Measurements from ENCODE around the gene NCAPG2.
"Not testable (repeated sequence)": the region's sequence is repeated elsewhere in the genome, so short reads cannot be mapped to it uniquely, and the experiment has no call there.

NCAPG2 gene

DNA sequence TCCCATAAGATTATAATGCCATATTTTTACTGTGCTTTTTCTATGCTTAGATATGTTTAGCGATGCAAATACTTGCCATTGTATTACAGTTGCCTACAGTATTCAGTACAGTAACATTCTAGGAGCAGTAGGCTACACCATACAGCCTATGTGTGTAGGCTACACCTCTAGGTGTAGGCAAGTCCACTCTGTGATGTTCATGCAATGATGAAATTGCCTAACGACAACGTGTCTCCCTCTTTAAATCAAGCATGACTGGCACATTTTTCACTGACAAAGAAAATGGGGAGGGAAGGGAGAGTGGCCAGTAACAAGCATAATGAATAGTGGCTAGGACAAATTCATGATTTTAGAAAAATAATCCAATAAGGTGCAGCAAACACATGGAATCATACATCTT, 1.7 kb downstream of the NCAPG2 start:
- TF ChIP-seq, protein P1, sequence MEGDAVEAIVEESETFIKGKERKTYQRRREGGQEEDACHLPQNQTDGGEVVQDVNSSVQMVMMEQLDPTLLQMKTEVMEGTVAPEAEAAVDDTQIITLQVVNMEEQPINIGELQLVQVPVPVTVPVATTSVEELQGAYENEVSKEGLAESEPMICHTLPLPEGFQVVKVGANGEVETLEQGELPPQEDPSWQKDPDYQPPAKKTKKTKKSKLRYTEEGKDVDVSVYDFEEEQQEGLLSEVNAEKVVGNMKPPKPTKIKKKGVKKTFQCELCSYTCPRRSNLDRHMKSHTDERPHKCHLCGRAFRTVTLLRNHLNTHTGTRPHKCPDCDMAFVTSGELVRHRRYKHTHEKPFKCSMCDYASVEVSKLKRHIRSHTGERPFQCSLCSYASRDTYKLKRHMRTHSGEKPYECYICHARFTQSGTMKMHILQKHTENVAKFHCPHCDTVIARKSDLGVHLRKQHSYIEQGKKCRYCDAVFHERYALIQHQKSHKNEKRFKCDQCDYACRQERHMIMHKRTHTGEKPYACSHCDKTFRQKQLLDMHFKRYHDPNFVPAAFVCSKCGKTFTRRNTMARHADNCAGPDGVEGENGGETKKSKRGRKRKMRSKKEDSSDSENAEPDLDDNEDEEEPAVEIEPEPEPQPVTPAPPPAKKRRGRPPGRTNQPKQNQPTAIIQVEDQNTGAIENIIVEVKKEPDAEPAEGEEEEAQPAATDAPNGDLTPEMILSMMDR (IDR thresholded peaks at IDR 0.05; ENCODE audit: low read depth, low read length, missing control alignments): no peak
- no peak for DNase-seq (ENCODE audit: low read depth)
- H3K4me3 ChIP-seq (ENCODE audit: low read depth, low read length): no peak overlapping the region
- in situ Hi-C loops (cut with HindIII; ENCODE audit: low sequenced_read_pairs): no loop called here

DNA sequence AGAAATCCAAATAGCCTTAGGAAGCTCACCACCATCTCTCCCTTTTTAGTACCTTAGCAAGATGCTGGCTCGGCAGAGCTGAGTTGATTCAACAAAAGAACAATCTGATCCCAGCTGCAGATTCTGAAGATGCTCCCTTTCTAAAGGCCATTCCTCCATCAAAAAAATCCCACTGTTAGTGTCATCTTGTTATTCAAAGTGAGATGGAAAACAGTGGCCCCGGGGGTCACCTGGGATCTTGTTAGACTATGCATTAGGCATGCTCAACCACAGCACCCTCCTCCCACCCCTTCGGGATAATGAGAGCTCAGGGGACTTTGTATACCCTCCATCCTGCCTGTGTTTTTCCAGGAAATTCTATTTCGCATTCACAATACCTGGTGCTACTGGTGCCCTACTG, 2.4 kb downstream of the NCAPG2 start:
- DNase-seq (ENCODE audit: low read depth): no peak
- no peak overlapping the region for H3K4me3 ChIP-seq (ENCODE audit: low read depth, low read length)
- in situ Hi-C loops (cut with HindIII; ENCODE audit: low sequenced_read_pairs): no loop called here
- TF ChIP-seq, protein P1 (IDR thresholded peaks at IDR 0.05; ENCODE audit: low read depth, low read length, missing control alignments): no peak

DNA sequence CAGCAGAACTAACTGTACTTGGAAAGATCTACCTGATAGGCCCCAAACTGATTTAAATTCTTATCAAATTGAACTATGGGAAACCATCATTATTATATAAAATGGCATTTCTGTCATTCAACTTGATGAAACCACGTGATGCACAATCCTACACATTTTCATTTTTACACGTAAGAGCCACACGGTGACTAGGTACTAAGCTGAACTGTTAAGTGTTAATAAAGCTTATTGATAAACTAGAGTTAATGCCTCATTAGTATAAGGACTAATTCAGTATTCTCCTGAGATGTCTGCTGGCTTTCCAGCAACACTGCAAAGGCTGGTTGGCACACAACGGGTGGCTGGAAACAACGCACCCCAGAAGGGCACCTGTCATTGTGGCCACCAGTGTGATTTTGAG, 4.6 kb downstream of the NCAPG2 start:
- DNase-seq (ENCODE audit: low read depth): no peak

DNA sequence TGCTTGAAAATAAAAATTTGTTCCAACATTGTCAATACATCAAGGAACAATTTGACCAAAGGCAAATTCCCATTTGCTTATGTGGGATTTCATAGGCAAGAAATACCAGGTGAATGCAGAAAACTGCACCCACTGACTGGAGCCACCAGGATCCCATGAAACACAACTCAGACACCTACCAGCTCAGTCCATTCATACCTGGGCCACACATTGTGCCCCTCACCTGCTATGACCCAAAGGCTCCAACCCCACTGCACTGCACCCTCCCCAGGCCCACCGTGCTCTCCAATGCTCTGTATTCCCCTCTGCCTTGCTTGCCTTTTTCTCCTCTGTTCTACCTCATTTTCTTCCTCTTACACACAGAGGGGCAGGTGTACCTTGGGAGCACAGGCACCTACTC, 5.3 kb downstream of the NCAPG2 start:
- no peak for DNase-seq (ENCODE audit: low read depth)
- no peak overlapping the region for H3K4me3 ChIP-seq (ENCODE audit: low read depth, low read length)
- in situ Hi-C loops (cut with HindIII; ENCODE audit: low sequenced_read_pairs): no loop called here
- TF ChIP-seq, protein P1 (IDR thresholded peaks at IDR 0.05; ENCODE audit: low read depth, low read length, missing control alignments): no peak

More for the DNA sequence above, 4.6 kb downstream of the NCAPG2 start:
- TF ChIP-seq, protein P1 (IDR thresholded peaks at IDR 0.05; ENCODE audit: low read depth, low read length, missing control alignments): no peak
- in situ Hi-C loops (cut with HindIII; ENCODE audit: low sequenced_read_pairs): no loop called here
- H3K4me3 ChIP-seq (ENCODE audit: low read depth, low read length): no peak overlapping the region

DNA sequence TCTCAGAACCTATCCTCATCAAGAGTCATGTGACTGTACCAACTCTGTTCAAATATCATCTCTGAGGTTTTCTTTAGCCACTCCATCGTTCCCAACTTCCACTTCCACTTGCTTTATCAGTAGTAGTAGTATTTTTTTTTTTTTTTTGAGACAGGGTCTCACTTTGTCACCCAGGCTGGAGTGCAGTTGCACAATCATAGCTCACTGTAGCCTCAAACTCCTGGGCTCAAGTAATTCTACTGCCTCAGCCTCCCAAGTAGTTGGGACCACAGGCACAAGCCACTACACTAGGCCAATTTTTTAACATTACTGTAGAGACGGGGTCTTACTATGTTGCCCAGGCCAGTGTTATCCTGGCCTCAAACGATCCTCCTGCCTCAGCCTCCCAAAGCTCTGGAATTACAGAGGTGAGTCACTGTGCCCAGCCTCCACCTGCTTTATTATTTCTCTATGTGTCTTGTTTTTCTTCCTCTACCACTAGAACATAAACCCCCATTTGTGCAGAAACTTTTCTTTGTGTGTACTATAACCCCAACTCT, 5.9 kb downstream of the NCAPG2 start:
- DNase-seq (ENCODE audit: low read depth): no peak
- in situ Hi-C loops (cut with HindIII; ENCODE audit: low sequenced_read_pairs): no loop called here
- H3K4me3 ChIP-seq (ENCODE audit: low read depth, low read length): no peak overlapping the region
- TF ChIP-seq, protein P1 (IDR thresholded peaks at IDR 0.05; ENCODE audit: low read depth, low read length, missing control alignments): no peak

DNA sequence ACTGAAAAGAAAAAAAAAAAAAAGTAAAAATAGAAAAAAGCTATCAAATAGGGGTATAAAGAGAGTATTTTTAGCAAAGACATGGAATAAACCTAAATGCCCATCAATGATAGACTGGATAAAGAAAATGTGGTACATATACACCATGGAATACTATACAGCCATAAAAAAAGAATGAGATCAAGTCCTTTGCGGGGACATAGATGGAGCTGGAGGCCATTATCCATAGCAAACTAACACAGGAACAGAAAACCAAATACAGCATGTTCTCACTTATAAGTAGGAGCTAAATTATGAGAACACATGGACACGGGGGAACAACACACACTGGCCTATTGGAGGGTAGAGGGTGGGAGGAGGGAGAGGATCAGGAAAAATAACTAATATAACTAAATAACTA, 7.0 kb downstream of the NCAPG2 start:
- H3K4me3 ChIP-seq (ENCODE audit: low read depth, low read length); DNase-seq (ENCODE audit: low read depth); in situ Hi-C loops (cut with HindIII; ENCODE audit: low sequenced_read_pairs): not testable (repeated sequence)

DNA sequence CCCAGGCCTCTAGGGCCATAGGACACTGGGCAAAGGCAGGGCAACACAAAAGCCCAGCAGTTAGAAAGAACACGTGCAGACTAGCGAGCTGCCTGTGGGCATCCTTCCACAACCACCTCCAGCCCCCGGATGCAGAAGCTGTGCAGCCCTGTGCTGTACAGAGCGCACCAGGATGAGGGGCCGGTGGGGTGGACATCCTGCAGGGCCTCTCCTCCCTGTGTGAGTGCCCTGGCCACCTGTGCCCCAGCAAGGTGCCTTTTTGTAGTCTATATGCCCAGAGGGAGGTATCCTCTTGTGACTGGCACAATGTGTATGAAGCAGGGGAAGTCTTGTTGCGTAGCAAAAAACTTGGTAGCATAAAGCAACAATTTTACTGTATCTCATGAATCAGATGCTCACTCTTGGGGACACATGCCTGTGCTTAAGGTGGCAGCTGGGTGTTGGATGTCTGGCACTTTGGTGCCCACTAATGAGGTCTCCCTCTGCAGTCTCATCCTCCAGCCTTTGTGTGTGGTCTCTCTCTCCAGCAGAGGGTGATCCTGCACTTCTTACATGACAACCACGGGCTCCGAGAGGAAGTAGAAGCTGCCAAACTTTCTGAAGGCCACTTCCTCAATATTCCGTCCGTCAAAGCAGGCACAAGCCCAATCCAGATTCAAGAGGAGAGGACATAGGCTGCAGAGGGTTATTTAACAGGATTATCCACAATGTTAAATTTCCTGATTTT, 8.7 kb downstream of the NCAPG2 start:
- no peak overlapping the region for H3K4me3 ChIP-seq (ENCODE audit: low read depth, low read length)
- peak; percentile 61 for DNase-seq (ENCODE audit: low read depth)
- TF ChIP-seq, protein P1 (IDR thresholded peaks at IDR 0.05; ENCODE audit: low read depth, low read length, missing control alignments): peak; percentile 72
- in situ Hi-C loops (cut with HindIII; ENCODE audit: low sequenced_read_pairs): no loop called here

Data from astrocyte of the cerebellum (primary cell).